Islet of Langerhans (tissue), 1 donor: ENCODE data around the gene VGLL1.

Experiments
- FAIRE-seq: peaks from one replicate; lab custom pipeline; 2011; peaks lifted over from hg19 to GRCh38; lab: Jason Lieb, UNC

Gene VGLL1

GRCh38 chrX:136555694-136556093 lies 23.7 kb downstream of the VGLL1 start:
- FAIRE-seq: no peak

GRCh38 chrX:136572030-136572429 lies 40.0 kb downstream of the VGLL1 start:
- FAIRE-seq: peak; percentile 13

- FAIRE-seq: no peak
These were observed 42.5 kb downstream of the VGLL1 start for GRCh38 chrX:136574548-136574947.

GRCh38 chrX:136577552-136577951 lies 45.5 kb downstream of the VGLL1 start:
- peak; percentile 55 for FAIRE-seq

GRCh38 chrX:136580316-136580715 lies 48.3 kb downstream of the VGLL1 start:
- FAIRE-seq: no peak

GRCh38 chrX:136582624-136583023 lies 50.6 kb downstream of the VGLL1 start:
- no peak for FAIRE-seq

- no peak for FAIRE-seq
These were observed 52.5 kb downstream of the VGLL1 start for GRCh38 chrX:136584545-136584944.

GRCh38 chrX:136585262-136585661 lies 53.2 kb downstream of the VGLL1 start:
- FAIRE-seq: no peak

- no peak for FAIRE-seq
These were observed 53.9 kb downstream of the VGLL1 start for GRCh38 chrX:136585960-136586359.

- no peak for FAIRE-seq
These were observed 54.4 kb downstream of the VGLL1 start for GRCh38 chrX:136586386-136586785.

GRCh38 chrX:136587532-136587931 lies 55.5 kb downstream of the VGLL1 start:
- no peak for FAIRE-seq

- no peak for FAIRE-seq
These were observed 56.0 kb downstream of the VGLL1 start for GRCh38 chrX:136588036-136588435.

GRCh38 chrX:136589966-136590365 lies 58.0 kb downstream of the VGLL1 start:
- no peak for FAIRE-seq

- no peak for FAIRE-seq
These were observed 65.3 kb downstream of the VGLL1 start for GRCh38 chrX:136597356-136597755.

GRCh38 chrX:136597954-136598353 lies 65.9 kb downstream of the VGLL1 start:
- FAIRE-seq: no peak

- no peak for FAIRE-seq
These were observed 66.6 kb downstream of the VGLL1 start for GRCh38 chrX:136598631-136599030.

- FAIRE-seq: no peak
These were observed 68.0 kb downstream of the VGLL1 start for GRCh38 chrX:136600059-136600458.
